GM19324 (cell line): Measurements from ENCODE around the gene PLA2G1B.

Experiments
- ATAC-seq: cut with Tn5 transposase; IDR thresholded peaks from one replicate; pipeline ENCODE4 v1.9.1; 2021; ENCODE audit warnings: mild to moderate bottlenecking, moderate library complexity; ENCODE audit not compliant: unreplicated experiment, low FRiP score

Gene PLA2G1B

GRCh38 chr12:120327593-120327992 lies at the start of gene PLA2G1B:
PLA2G1B (minus strand) TSS chr12:120327779; CDS start chr12:120327753, 26 bp downstream.
- ATAC-seq: no peak

DNA sequence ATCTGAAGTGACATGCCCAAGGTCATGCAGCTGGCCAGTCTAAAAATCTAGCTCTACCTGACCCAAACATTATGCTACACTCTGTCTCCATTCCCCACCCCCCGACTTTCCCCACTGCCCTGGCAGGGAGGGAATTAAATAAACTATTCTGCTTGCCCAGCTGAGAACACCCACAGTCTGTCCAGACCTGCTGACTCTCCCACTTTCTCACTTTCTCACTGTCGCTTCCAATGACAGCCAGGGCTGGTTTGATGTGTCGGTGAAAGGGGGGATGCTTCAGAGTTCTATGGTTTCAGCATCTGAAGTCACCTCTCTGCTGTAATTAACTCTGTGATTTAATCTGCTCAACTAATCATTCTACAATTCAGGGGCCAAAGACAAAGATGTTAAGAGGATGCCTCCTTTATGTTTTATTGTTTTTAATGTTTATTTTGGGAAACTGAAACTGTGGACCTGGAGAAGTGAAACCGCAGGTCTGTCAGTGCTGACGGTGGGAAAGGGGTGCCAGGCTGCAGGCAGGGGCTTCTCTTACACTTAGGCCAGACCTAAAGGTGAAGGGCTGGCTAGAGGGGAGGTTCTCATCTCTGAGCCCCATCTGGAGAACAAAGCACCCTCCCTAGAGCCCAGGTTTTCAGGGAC lies 49.5 kb upstream of the PLA2G1B start:
- ATAC-seq: no peak

DNA sequence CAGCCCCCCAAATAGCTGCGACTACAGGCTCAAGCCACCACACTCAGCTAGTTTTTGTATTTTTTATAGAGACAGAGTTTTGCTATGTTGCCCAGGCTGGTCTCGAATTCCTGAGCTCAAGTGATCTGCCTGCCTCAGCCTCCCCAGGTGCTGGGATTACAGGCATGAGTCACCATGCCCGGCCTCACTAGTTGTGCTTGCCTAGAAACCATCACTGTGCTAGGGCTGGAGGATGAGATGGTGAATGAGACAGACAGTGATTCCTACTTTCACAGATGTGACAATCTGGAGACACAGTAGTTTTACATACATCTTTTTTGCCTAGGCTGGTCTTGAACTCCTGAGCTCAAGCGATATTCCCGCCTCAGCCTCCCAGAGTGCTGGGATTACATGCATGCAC lies 48.8 kb upstream of the PLA2G1B start:
- ATAC-seq: no peak

DNA sequence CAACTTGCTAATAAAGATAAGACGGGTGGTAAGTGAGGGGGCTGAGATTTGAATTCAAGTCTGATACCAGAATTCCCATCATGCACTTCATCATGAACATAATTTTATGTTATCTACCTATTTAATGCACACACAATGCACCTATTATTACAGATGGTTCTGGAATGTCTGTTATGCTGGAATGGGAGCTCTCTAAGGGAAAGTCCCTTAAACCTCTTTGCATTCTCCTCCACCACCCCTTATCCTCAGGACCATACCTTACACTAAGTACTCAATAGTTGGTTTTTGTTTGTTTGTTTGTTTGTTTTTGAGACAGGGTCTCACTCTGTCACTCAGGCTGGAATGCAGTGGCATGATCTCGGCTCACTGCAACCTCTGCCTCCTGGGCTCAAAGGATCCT lies 48.4 kb upstream of the PLA2G1B start:
- ATAC-seq: no peak

GRCh38 chr12:120373683-120374082 lies 46.1 kb upstream of the PLA2G1B start:
- ATAC-seq: no peak

GRCh38 chr12:120370343-120371243 lies 43.0 kb upstream of the PLA2G1B start:
- no peak for ATAC-seq

GRCh38 chr12:120369603-120370342 lies 42.2 kb upstream of the PLA2G1B start:
- ATAC-seq: no peak

DNA sequence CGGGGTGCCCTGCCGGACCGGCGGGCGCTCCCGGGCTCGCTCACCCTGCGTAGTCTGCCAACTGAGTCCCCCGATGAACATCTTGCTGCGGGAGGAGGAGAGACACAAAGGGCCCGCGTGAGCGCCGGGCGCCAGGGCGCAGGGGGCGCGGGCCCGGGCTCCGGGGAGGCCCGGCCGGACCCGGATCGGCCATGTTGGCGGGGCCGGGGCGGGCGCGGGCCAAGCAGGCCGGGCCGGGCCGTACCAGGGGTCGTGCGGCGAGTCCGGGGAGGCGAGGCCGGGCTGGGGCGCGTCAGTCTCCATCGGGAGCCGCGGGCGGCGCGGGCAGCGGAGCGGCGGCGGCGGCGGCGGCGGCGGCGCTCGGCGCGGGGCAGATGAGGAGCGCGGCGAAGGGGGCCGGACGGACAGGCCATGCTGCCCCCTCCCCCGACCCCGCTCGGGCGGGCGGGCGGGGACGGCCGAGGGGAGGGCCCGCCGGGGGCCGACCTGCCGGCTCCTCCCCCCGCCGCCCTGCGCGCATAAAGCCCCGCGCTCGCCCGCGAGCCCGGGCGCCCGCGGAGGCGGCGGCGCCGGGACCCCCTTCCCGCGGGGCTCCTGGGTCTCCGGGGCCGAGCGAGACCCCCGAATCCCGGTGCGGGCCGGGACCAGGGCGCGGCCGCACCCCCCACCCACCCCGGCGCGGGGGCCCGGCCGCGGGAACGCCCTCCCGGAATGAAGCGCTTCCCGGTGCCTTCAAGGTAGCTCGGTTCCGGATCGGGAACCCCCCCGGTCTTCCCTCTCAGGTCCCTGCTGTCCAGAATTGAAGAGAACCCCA lies 41.4 kb upstream of the PLA2G1B start, which contains the start of gene MSI1:
MSI1 (minus strand) TSS at position 376 of the 814 bp plus-strand sequence; CDS start at position 303, 73 bp downstream.
- no peak for ATAC-seq

GRCh38 chr12:120367924-120368788 lies 40.6 kb upstream of the PLA2G1B start:
- no peak for ATAC-seq

DNA sequence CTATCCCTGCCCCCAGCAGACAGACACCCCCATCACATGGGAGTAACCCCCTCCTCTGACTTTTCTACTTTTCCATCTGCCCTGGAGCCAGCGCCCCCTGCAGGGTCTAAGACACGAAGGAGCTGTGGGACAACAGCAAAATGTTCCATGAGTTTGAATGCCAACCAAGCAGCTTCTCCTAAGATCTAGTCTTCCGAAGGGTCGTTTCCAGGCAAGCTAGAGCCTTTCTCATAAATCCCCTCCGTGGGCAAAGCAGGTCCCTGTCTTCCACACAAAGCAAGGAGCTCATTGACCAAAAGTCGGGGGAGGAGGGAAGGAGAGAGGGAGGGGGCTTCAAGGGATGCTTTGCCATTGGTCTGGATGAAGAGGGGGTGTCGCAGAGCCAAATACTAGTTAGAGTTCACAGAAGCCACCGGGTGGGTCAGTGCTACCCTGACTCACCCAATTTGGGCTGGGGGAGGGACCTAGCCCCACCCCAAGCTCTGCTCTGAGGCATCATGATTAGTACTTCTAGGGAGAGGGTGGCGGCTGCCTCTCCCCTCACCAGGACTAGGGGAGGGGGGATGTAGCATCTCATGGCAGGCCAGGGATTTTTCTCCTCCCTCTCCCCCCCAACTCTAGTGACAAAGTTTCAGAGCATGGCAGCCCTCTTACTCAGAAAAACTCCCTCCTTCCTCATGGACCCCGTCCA lies 39.8 kb upstream of the PLA2G1B start:
- no peak for ATAC-seq

DNA sequence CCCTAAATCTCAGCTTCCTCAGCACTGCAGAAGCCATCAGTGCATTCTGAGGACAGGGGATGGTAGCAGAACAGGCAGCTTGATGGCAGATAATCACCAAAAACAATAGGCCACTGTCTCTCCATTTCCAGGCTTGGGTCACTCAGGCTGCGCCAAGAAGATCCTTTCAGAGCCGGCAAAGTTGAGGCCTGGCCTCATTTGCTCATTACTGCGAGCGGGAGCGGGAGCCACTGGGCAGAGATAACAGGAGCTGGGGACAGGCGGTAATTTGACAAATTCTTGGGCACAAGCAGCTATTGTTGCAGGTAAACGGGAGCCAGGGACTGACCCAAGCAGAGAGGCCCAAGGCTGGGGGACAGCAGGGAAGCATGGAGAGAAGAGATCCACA lies 39.3 kb upstream of the PLA2G1B start:
- ATAC-seq: no peak

GRCh38 chr12:120366341-120366705 lies 38.7 kb upstream of the PLA2G1B start:
- ATAC-seq: no peak

- ATAC-seq: no peak
These were observed 38.2 kb upstream of the PLA2G1B start for GRCh38 chr12:120365675-120366340.

DNA sequence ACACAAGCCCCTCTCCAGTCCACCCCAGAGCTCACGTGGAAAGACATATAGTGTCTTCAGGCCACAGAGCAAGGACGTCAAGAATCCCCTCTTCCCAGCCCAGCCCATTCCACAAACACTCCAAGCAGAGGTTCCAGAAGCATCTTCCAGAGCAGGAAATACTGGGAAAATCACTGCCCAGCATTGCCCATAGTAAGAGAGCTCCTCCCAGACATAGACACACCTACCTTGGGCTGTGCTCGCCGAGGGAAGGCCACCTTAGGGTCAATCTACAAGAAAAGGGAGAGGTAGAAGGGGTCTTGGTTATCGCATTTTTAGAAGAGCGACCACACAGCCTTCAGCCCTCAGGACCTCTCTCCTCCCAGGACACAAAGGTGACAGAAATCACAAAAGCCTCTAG lies 36.9 kb upstream of the PLA2G1B start:
- no peak for ATAC-seq

- ATAC-seq: no peak
These were observed 35.8 kb upstream of the PLA2G1B start for GRCh38 chr12:120363274-120363855.

GRCh38 chr12:120362516-120363273 lies 35.1 kb upstream of the PLA2G1B start:
- ATAC-seq: no peak

- no peak for ATAC-seq
These were observed 34.1 kb upstream of the PLA2G1B start for GRCh38 chr12:120361506-120362208.
